SK-N-SH treated with all-trans-retinoic acid at 6 μM for 48 hours (cell line): ENCODE results near the gene KCTD5.

Source experiments
- ATAC-seq: fragments of 200-7000 bp; cut with Tn5 transposase; 3 replicates; pipeline ENCODE4 v1.9.1; 2020; ENCODE audit warnings: mild to moderate bottlenecking, moderate library complexity
- ARNTL ChIP-seq: fragments of 450-650 bp; formaldehyde crosslinking; IDR thresholded peaks from 2 replicates; pipeline ENCODE4 v1.5.0; 2020; ENCODE audit warnings: low read depth, mild to moderate bottlenecking, moderate library complexity, borderline replicate concordance
- BACH2 ChIP-seq: fragments of 250-450 bp; sonication (Bioruptor Pico); IDR thresholded peaks from 2 replicates; pipeline ENCODE4 v1.9.0; 2021; ENCODE audit warnings: mild to moderate bottlenecking, borderline replicate concordance
- ESRRG ChIP-seq: fragments of 250-450 bp; sonication (Bioruptor Pico); IDR thresholded peaks from 2 replicates; pipeline ENCODE4 v1.6.1; 2021; ENCODE audit warnings: mild to moderate bottlenecking
- GLIS3 ChIP-seq: fragments of 250-450 bp; sonication (Bioruptor Pico); IDR thresholded peaks from 2 replicates; pipeline ENCODE4 v1.5.0; 2020; ENCODE audit warnings: mild to moderate bottlenecking, moderate library complexity
- ISL1 ChIP-seq: fragments of 250-450 bp; sonication (Bioruptor Pico); IDR thresholded peaks from 2 replicates; pipeline ENCODE4 v2.1.2; 2022; ENCODE audit warnings: mild to moderate bottlenecking, moderate library complexity
- OSR1 ChIP-seq: fragments of 250-450 bp; sonication (Bioruptor Pico); IDR thresholded peaks from 2 replicates; pipeline ENCODE4 v1.8.0; 2022; ENCODE audit warnings: moderate library complexity, mild to moderate bottlenecking, inconsistent platforms
- PPARA ChIP-seq: fragments of 250-450 bp; sonication (Bioruptor Pico); IDR thresholded peaks from 2 replicates; pipeline ENCODE4 v1.5.0; 2020; ENCODE audit warnings: mild to moderate bottlenecking, borderline replicate concordance
- RARB ChIP-seq: fragments of 250-450 bp; sonication (Bioruptor Pico); IDR thresholded peaks from 2 replicates; pipeline ENCODE4 v1.8.0; 2021; ENCODE audit warnings: mild to moderate bottlenecking, moderate library complexity
- SNAI2 ChIP-seq: fragments of 250-450 bp; sonication (Bioruptor Pico); IDR thresholded peaks from 2 replicates; pipeline ENCODE4 v1.5.0; 2020; ENCODE audit warnings: mild to moderate bottlenecking, moderate library complexity
- TCF4 ChIP-seq: fragments of 250-450 bp; sonication (Bioruptor Pico); IDR thresholded peaks from 2 replicates; pipeline ENCODE4 v1.8.0; 2021; ENCODE audit warnings: mild to moderate bottlenecking, moderate library complexity, borderline replicate concordance
- TOX ChIP-seq: fragments of 250-450 bp; sonication (Bioruptor Pico); IDR thresholded peaks from 2 replicates; pipeline ENCODE4 v1.8.0; 2021; ENCODE audit warnings: mild to moderate bottlenecking, moderate library complexity, borderline replicate concordance
- ZC3H10 ChIP-seq: fragments of 250-450 bp; sonication (Bioruptor Pico); IDR thresholded peaks from 2 replicates; pipeline ENCODE4 v1.5.1; 2021; ENCODE audit warnings: mild to moderate bottlenecking, moderate library complexity
- ZFP3 ChIP-seq: fragments of 250-450 bp; sonication (Bioruptor Pico); IDR thresholded peaks from 2 replicates; pipeline ENCODE4 v1.5.0; 2020; ENCODE audit warnings: mild to moderate bottlenecking, moderate library complexity
- ZFP30 ChIP-seq: fragments of 450-650 bp; formaldehyde crosslinking; IDR thresholded peaks from 2 replicates; pipeline ENCODE4 v1.5.0; 2022; ENCODE audit warnings: mild to moderate bottlenecking, moderate library complexity
- ZNF565 ChIP-seq: fragments of 450-650 bp; formaldehyde crosslinking; conservative IDR thresholded peaks from 2 replicates; pipeline ENCODE4 v1.5.0; 2020; ENCODE audit warnings: low read depth, mild to moderate bottlenecking, moderate library complexity
- ZNF70 ChIP-seq: fragments of 450-650 bp; formaldehyde crosslinking; IDR thresholded peaks from 2 replicates; pipeline ENCODE4 v1.5.0; 2020; ENCODE audit warnings: mild to moderate bottlenecking, moderate library complexity
- ZNF8 ChIP-seq: fragments of 450-650 bp; formaldehyde crosslinking; IDR thresholded peaks from 2 replicates; pipeline ENCODE4 v1.5.0; 2020; ENCODE audit warnings: mild to moderate bottlenecking, moderate library complexity
- TF ChIP-seq, protein P1 (sequence below): fragments of 250-450 bp; sonication (Bioruptor Pico); IDR thresholded peaks from 2 replicates; pipeline ENCODE4 v1.8.0; 2021; ENCODE audit warnings: low read depth, mild to moderate bottlenecking, moderate library complexity, borderline replicate concordance
- TF ChIP-seq, protein P2 (sequence below): fragments of 250-450 bp; sonication (Bioruptor Pico); IDR thresholded peaks from 2 replicates; pipeline ENCODE4 v1.5.1; 2021; ENCODE audit warnings: mild to moderate bottlenecking, moderate library complexity
- TF ChIP-seq, protein P3 (sequence below): fragments of 250-450 bp; sonication (Bioruptor Pico); IDR thresholded peaks from 2 replicates; pipeline ENCODE4 v1.8.0; 2020; ENCODE audit warnings: mild to moderate bottlenecking, moderate library complexity, borderline replicate concordance
- TF ChIP-seq, protein P4 (sequence below): fragments of 250-450 bp; sonication (Bioruptor Pico); IDR thresholded peaks from 2 replicates; pipeline ENCODE4 v1.5.0; 2020; ENCODE audit warnings: mild to moderate bottlenecking, moderate library complexity

The KCTD5 gene

DNA sequence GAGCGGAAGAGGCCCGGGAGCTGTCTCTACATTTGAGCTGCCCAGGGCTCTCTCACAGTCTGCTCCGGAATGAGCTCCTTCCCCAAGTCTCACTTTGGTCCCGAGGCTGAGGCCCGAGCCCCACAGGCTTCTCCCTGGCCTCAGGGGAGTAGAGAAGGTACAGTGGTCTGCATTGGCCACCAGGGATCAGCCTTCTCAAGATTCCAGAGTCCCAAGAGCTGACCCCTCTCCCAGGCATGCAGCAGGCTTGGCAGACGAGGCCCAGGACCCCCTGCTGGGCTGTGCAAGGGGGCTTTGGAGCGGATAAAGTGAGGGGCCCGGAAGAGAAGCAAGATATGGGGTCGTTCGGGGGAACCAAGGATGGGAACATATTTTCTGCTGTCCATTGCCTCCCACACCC is 34.6 kb downstream of the KCTD5 start:
- no peak for ATAC-seq
- TF ChIP-seq, protein P1, sequence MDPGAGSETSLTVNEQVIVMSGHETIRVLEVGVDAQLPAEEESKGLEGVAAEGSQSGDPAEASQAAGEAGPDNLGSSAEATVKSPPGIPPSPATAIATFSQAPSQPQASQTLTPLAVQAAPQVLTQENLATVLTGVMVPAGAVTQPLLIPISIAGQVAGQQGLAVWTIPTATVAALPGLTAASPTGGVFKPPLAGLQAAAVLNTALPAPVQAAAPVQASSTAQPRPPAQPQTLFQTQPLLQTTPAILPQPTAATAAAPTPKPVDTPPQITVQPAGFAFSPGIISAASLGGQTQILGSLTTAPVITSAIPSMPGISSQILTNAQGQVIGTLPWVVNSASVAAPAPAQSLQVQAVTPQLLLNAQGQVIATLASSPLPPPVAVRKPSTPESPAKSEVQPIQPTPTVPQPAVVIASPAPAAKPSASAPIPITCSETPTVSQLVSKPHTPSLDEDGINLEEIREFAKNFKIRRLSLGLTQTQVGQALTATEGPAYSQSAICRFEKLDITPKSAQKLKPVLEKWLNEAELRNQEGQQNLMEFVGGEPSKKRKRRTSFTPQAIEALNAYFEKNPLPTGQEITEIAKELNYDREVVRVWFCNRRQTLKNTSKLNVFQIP, result no peak

DNA sequence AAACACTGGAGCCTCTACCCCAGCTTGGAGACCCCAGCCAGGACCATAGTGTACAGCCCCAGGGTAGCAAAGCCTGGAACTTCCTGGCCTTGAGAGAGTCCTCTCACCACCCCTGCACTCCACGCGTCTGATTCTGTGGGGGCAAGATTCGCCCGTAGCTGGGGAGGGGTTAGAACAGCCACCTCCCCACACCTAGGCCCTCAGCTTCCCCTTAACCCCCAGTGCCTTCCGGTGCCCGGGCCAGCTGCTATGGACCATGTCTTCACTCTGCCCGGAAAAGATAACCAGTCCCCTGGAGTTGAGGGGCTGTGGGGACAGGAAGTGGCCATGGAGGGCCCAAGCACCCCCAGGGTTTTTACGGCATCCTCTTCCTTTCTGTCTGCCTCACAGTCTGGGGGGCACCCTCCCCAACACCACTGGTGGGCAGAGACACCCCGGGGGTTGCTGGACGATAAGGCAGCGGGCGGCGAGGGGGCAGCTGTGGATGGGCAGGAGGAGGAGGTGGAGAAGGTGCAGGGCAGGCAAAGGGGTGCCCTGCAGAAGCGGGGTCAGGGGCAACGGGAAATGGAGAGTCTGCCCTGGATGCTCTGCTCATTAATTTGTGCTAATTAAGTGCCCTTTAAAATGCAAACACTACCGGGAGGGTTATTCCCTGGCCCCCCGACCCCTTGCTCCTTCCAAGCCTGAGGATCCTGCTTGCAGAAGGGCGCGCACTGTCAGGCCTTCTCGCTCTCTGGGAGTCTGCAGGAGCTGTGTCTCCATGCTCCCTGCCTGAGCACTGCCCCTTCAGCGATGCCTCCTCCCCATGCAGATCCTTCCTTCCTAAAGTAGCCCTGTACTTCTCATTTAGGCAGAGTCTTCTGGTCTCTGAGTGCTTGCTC is 35.3 kb downstream of the KCTD5 start:
- TF ChIP-seq ZNF8 (no peak), TOX (CRISPR knock-in tag) (no peak), SNAI2 (CRISPR knock-in tag) (no peak)
- TF ChIP-seq, protein P2, sequence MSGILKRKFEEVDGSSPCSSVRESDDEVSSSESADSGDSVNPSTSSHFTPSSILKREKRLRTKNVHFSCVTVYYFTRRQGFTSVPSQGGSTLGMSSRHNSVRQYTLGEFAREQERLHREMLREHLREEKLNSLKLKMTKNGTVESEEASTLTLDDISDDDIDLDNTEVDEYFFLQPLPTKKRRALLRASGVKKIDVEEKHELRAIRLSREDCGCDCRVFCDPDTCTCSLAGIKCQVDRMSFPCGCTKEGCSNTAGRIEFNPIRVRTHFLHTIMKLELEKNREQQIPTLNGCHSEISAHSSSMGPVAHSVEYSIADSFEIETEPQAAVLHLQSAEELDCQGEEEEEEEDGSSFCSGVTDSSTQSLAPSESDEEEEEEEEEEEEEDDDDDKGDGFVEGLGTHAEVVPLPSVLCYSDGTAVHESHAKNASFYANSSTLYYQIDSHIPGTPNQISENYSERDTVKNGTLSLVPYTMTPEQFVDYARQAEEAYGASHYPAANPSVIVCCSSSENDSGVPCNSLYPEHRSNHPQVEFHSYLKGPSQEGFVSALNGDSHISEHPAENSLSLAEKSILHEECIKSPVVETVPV (CRISPR knock-in tag), result no peak
- TF ChIP-seq, protein P3, sequence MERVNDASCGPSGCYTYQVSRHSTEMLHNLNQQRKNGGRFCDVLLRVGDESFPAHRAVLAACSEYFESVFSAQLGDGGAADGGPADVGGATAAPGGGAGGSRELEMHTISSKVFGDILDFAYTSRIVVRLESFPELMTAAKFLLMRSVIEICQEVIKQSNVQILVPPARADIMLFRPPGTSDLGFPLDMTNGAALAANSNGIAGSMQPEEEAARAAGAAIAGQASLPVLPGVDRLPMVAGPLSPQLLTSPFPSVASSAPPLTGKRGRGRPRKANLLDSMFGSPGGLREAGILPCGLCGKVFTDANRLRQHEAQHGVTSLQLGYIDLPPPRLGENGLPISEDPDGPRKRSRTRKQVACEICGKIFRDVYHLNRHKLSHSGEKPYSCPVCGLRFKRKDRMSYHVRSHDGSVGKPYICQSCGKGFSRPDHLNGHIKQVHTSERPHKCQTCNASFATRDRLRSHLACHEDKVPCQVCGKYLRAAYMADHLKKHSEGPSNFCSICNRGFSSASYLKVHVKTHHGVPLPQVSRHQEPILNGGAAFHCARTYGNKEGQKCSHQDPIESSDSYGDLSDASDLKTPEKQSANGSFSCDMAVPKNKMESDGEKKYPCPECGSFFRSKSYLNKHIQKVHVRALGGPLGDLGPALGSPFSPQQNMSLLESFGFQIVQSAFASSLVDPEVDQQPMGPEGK (CRISPR knock-in tag), result no peak
- no peak for ATAC-seq

DNA sequence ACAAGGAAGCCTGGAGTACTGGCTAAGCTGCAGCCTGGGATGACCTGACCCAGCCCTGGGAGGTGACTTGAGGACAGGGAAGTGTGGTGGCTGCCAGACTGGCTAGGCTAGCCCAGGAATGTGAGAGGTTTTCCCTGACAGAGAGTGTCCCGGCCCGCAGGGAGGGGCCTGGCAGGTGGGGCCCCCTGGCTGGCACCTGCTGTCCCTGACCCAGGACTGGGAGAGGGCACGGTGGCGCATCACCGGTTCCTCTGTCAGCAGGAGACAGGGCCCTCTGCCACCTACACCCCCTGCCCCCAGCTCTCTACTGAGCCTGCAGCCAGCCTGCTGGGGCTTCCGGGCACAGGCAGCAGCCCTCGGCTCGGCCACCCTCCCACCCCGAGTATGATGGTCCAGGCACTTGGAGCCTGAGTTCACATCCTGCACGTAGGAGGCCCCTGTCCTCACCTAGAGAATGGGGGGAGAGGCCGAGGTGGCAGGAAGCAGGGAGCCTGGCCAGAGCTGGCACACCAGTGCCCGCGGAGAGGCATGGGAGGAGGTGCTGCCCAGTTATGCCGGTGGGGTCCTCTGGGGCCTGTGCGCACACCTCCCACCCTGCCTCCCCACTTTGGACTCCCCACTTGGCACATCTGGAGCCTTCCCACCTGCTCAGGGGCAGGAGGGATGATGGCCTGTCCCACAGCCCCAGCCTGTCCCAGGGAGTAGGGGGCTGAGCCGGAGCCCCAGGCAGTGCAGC is 37.2 kb downstream of the KCTD5 start:
- TF ChIP-seq ZFP30 (CRISPR knock-in tag) (no peak), ARNTL (CRISPR knock-in tag) (no peak), ZFP3 (CRISPR knock-in tag) (no peak), BACH2 (no peak), ISL1 (CRISPR knock-in tag) (no peak), ZNF565 (CRISPR knock-in tag) (no peak), PPARA (CRISPR knock-in tag) (no peak), RARB (CRISPR knock-in tag) (no peak), TOX (CRISPR knock-in tag) (no peak), TCF4 (CRISPR knock-in tag) (no peak), ZNF70 (CRISPR knock-in tag) (no peak), ZC3H10 (CRISPR knock-in tag) (no peak)
- TF ChIP-seq, protein P4, sequence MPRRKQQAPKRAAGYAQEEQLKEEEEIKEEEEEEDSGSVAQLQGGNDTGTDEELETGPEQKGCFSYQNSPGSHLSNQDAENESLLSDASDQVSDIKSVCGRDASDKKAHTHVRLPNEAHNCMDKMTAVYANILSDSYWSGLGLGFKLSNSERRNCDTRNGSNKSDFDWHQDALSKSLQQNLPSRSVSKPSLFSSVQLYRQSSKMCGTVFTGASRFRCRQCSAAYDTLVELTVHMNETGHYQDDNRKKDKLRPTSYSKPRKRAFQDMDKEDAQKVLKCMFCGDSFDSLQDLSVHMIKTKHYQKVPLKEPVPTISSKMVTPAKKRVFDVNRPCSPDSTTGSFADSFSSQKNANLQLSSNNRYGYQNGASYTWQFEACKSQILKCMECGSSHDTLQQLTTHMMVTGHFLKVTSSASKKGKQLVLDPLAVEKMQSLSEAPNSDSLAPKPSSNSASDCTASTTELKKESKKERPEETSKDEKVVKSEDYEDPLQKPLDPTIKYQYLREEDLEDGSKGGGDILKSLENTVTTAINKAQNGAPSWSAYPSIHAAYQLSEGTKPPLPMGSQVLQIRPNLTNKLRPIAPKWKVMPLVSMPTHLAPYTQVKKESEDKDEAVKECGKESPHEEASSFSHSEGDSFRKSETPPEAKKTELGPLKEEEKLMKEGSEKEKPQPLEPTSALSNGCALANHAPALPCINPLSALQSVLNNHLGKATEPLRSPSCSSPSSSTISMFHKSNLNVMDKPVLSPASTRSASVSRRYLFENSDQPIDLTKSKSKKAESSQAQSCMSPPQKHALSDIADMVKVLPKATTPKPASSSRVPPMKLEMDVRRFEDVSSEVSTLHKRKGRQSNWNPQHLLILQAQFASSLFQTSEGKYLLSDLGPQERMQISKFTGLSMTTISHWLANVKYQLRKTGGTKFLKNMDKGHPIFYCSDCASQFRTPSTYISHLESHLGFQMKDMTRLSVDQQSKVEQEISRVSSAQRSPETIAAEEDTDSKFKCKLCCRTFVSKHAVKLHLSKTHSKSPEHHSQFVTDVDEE (CRISPR knock-in tag), result no peak
- ATAC-seq, result no peak

DNA sequence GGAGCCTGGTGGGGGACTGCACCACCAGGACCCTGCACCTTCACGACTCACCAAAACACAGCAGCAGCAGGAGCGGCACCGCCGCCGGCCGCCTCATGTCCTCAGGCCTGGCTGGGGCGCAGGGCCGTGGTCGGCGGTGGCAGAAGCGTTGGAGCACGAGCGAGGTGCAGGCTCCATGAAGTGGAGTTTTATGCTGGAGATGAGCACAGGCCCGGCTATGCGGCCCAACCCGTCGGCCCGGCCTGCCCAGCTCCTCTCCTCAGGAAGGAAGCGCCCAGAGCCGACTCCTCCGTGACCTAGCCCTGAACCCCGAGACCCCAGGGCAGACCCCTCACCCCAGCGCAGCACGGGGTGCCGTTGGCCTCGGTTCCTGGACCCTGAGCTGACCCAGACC is 37.7 kb downstream of the KCTD5 start, which contains the start of gene PRSS27:
Gene PRSS27 (minus strand): TSS at position 161 of the 394 bp plus-strand sequence. CDS start 64 bp downstream, at position 97.
- TF ChIP-seq ZFP3 (CRISPR knock-in tag) (no peak), ZNF70 (CRISPR knock-in tag) (no peak), PPARA (CRISPR knock-in tag) (no peak), GLIS3 (CRISPR knock-in tag) (no peak), ESRRG (CRISPR knock-in tag) (no peak), ARNTL (CRISPR knock-in tag) (no peak), OSR1 (no peak)
- TF ChIP-seq, protein P1, result no peak
- no peak for ATAC-seq
